Measurements from ENCODE around the gene FYN. TPM values are rescaled to one million over a fixed set of nuclear protein-coding genes. Genes with fewer than 3 reads are reported as not detected.

The FYN gene
- total RNA-seq, 1 donor from 2014 or later, result 525 TPM

DNA sequence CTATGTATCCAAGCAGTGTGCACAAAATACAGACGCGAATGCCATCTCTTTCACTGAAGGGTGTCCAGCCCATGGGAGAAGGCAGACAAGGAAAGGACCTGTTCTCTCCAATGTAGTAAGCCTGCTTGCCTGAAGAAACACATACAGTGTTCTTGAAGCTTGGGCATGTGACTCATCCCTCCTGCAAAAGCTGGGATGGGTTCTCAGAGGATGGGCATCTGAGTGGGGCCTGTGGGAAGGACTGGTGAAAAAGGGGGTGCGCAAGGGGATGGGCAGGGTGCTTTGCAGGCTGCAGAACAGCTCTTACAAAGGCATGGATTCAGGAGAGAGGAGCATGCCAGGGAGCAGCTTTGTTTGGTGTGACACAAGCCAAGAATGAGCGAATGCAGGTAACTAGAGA lies 128.1 kb downstream of the FYN start:
- Mint-ChIP-seq H3K4me1 (ENCODE audit: low read depth, unreplicated experiment) (peaks cover 40% of the 10 kb centered on the region), H3K36me3 (ENCODE audit: unreplicated experiment) (peaks cover 4% of the 10 kb centered on the region), H3K27ac (ENCODE audit: unreplicated experiment) (peak overlapping the region; percentile 21), H3K27me3 (ENCODE audit: unreplicated experiment) (peaks cover 3% of the 10 kb centered on the region), H3K4me3 (ENCODE audit: unreplicated experiment) (no peak overlapping the region), H3K9me3 (ENCODE audit: unreplicated experiment) (peaks cover 5% of the 10 kb centered on the region)
- no peak for DNase-seq
- TF ChIP-seq CTCF (IDR thresholded peaks at IDR 0.05; ENCODE audit: partially characterized antibody, unreplicated experiment), result no peak

- Mint-ChIP-seq H3K27ac (ENCODE audit: unreplicated experiment) (peak overlapping the region; percentile 49), H3K36me3 (ENCODE audit: unreplicated experiment) (peaks cover 4% of the 10 kb centered on the region), H3K4me1 (ENCODE audit: low read depth, unreplicated experiment) (peaks cover 42% of the 10 kb centered on the region), H3K9me3 (ENCODE audit: unreplicated experiment) (peaks cover 2% of the 10 kb centered on the region), H3K27me3 (ENCODE audit: unreplicated experiment) (peaks cover 4% of the 10 kb centered on the region), H3K4me3 (ENCODE audit: unreplicated experiment) (no peak overlapping the region)
- no peak for TF ChIP-seq CTCF (IDR thresholded peaks at IDR 0.05; ENCODE audit: partially characterized antibody, unreplicated experiment)
- no peak for DNase-seq
Observed at GRCh38 chr6:111743862-111744692, 129.2 kb downstream of the FYN start.

GRCh38 chr6:111743360-111743759 lies 129.9 kb downstream of the FYN start:
- Mint-ChIP-seq H3K36me3 (ENCODE audit: unreplicated experiment) (peaks cover 4% of the 10 kb centered on the region), H3K4me3 (ENCODE audit: unreplicated experiment) (no peak overlapping the region), H3K27me3 (ENCODE audit: unreplicated experiment) (peaks cover 11% of the 10 kb centered on the region), H3K27ac (ENCODE audit: unreplicated experiment) (peak overlapping the region; percentile 50), H3K4me1 (ENCODE audit: low read depth, unreplicated experiment) (peaks cover 42% of the 10 kb centered on the region), H3K9me3 (ENCODE audit: unreplicated experiment) (peaks cover 2% of the 10 kb centered on the region)
- no peak for TF ChIP-seq CTCF (IDR thresholded peaks at IDR 0.05; ENCODE audit: partially characterized antibody, unreplicated experiment)
- DNase-seq, result no peak

DNA sequence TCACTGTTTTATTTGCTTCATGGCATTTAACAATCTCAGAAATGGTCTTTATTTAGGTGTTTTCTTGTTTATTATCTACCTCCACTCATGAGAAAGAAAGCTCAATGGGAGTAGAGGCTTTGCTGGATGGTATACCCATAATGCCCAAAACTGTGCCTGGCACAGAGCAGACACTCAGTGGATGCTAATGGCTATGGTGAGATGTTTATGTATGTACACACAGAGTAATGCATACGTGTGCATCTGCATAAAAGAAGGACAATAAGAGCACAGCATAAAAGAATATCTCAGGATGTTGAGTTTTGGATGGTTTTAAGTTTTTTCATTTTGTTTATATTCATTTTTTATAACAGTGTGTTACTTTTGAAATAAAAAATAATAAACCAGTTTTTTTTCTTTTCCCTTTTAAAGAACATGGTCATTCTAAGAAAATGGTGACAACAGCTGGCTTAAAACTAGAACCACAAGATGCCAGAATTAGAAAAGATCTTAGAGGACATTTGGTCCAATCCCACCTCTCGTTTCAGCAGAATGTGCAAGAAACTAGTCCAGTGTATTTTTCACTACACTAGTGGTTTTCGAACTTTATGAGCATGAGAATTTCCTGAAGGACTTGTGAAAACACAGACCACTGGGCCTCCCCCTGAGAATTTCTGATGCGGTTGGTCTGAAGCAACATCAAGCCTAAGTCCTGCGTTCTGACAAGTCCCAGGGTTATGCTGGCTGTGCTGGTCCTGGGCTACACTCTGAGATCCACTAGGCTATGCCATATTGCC lies 131.9 kb downstream of the FYN start:
- Mint-ChIP-seq H3K4me3 (ENCODE audit: unreplicated experiment) (no peak overlapping the region), H3K4me1 (ENCODE audit: low read depth, unreplicated experiment) (peaks cover 30% of the 10 kb centered on the region), H3K36me3 (ENCODE audit: unreplicated experiment) (peaks cover 4% of the 10 kb centered on the region), H3K9me3 (ENCODE audit: unreplicated experiment) (peaks cover 2% of the 10 kb centered on the region), H3K27ac (ENCODE audit: unreplicated experiment) (no peak overlapping the region), H3K27me3 (ENCODE audit: unreplicated experiment) (peaks cover 11% of the 10 kb centered on the region)
- DNase-seq, result no peak
- TF ChIP-seq CTCF (IDR thresholded peaks at IDR 0.05; ENCODE audit: partially characterized antibody, unreplicated experiment), result no peak

DNA sequence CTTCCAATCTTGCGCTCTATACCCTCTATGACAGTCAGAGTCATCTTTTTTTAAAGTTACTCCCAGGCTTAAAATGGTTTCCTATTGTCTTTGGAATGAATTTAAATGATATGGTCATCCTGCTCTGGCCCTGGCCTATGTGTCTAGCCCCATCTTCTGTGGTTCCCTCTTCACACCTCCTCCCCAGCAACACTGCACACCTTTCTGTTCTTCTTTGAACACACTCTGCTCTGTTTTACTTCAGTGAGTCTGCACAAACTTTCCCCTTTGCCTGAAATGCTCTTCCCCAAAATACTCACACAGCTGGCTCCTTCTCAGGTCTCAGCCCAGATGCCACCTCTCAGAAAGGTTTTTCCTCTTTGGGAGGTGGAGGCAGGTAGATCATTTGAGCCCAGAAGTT lies 132.7 kb downstream of the FYN start:
- no peak for DNase-seq
- Mint-ChIP-seq H3K36me3 (ENCODE audit: unreplicated experiment) (peaks cover 4% of the 10 kb centered on the region), H3K9me3 (ENCODE audit: unreplicated experiment) (peaks cover 2% of the 10 kb centered on the region), H3K4me3 (ENCODE audit: unreplicated experiment) (no peak overlapping the region), H3K27ac (ENCODE audit: unreplicated experiment) (peak overlapping the region; percentile 2), H3K4me1 (ENCODE audit: low read depth, unreplicated experiment) (peaks cover 24% of the 10 kb centered on the region), H3K27me3 (ENCODE audit: unreplicated experiment) (peaks cover 11% of the 10 kb centered on the region)
- TF ChIP-seq CTCF (IDR thresholded peaks at IDR 0.05; ENCODE audit: partially characterized antibody, unreplicated experiment), result no peak
